CD8-positive, alpha-beta memory T cell (primary cell): ENCODE measurements around the gene FAM53C. TPM values are rescaled to one million over a fixed set of nuclear protein-coding genes. Genes with fewer than 3 reads are reported as not detected.
A peak's percentile ranks its signal among the peaks of the same experiment; 100 is the strongest.

Experiments used
- CTCF ChIA-PET: fragments of 350-600 bp; sonication (Branson Sonifier 250); formaldehyde crosslinking; loops from one replicate; lab custom pipeline; 2021; ENCODE audit warnings: antibody characterized with exemption; lab: Charles Lee
- POLR2A ChIA-PET: fragments of 350-600 bp; sonication (Branson Sonifier 250); formaldehyde crosslinking; loops from one replicate; lab custom pipeline; 2021; ENCODE audit warnings: antibody characterized with exemption; lab: Charles Lee
- DNase-seq, 5 donors: peaks; one replicate each; pipeline versions ENCODE4 v3.0.0 to v3.0.0-alpha.2; 2020 to 2022; ENCODE audit warnings: mixed read lengths in 1 of 5
- H3K27ac ChIP-seq: one replicate; pipeline ENCODE4 v1.7.0; 2013; ENCODE audit warnings: low read depth, mild to moderate bottlenecking, low read length, moderate library complexity
- H3K27me3 ChIP-seq: 2 replicates; pipeline ENCODE4 v1.7.0; 2013; ENCODE audit warnings: low read length, mild to moderate bottlenecking; ENCODE audit not compliant: insufficient read depth, poor library complexity, severe bottlenecking
- H3K36me3 ChIP-seq: 2 replicates; pipeline ENCODE4 v1.7.0; 2013; ENCODE audit warnings: mild to moderate bottlenecking, low read length, moderate library complexity; ENCODE audit not compliant: insufficient read depth
- H3K4me1 ChIP-seq: 2 replicates; pipeline ENCODE4 v1.7.0; 2013; ENCODE audit warnings: mild to moderate bottlenecking, low read length, moderate library complexity; ENCODE audit not compliant: insufficient read depth
- H3K4me3 ChIP-seq: 2 replicates; pipeline ENCODE4 v1.7.0; 2013; ENCODE audit warnings: mild to moderate bottlenecking, low read length
- H3K9me3 ChIP-seq: 2 replicates; pipeline ENCODE4 v1.7.0; 2013; ENCODE audit warnings: mild to moderate bottlenecking, low read length
- H3K27ac Mint-ChIP-seq, 8 donors: one replicate each; pipeline ENCODE4 v1.8.0; 2020 to 2021; ENCODE audit warnings: mixed read lengths in 8 of 8, mild to moderate bottlenecking in 6 of 8, inconsistent platforms in 3 of 8, moderate library complexity in 3 of 8
- H3K27me3 Mint-ChIP-seq, 2 donors: one replicate each; pipeline ENCODE4 v1.8.0; 2020 to 2021; ENCODE audit warnings: mixed read lengths in 2 of 2, mild to moderate bottlenecking in 1 of 2, moderate library complexity in 1 of 2
- H3K36me3 Mint-ChIP-seq, 3 donors: one replicate each; pipeline ENCODE4 v1.8.0; 2020 to 2021; ENCODE audit warnings: mixed read lengths in 3 of 3, inconsistent platforms in 1 of 3, mild to moderate bottlenecking in 1 of 3
- H3K4me1 Mint-ChIP-seq, 3 donors: one replicate each; pipeline ENCODE4 v1.8.0; 2020 to 2021; ENCODE audit warnings: mixed read lengths in 3 of 3, inconsistent platforms in 1 of 3, mild to moderate bottlenecking in 1 of 3
- H3K4me3 Mint-ChIP-seq, 7 donors: one replicate each; pipeline ENCODE4 v1.8.0; 2020 to 2021; ENCODE audit warnings: mixed read lengths in 7 of 7, mild to moderate bottlenecking in 6 of 7, moderate library complexity in 4 of 7, inconsistent platforms in 2 of 7
- H3K9me3 Mint-ChIP-seq, 5 donors: one replicate each; pipeline ENCODE4 v1.8.0; 2020 to 2022; ENCODE audit warnings: mixed read lengths in 5 of 5, mild to moderate bottlenecking in 3 of 5, moderate library complexity in 2 of 5, inconsistent platforms in 1 of 5
- polyA plus RNA-seq: library from polyadenylated mRNA; unstranded; fragments of 300-500 nt; fragmentation: Illumina TruSeq; gene quantifications from one replicate; pipeline ENCODE4 v1.2.3, GENCODE V29; 2021
- total RNA-seq, 2 experiments: library from RNA; stranded (reverse); gene quantifications; one replicate each; pipeline ENCODE4 v1.2.3, GENCODE V29; 2021

The FAM53C gene
- total and polyA plus RNA-seq, 3 experiments from 2014 or later, result 20.6 to 32.2 (median 29.5) TPM

GRCh38 chr5:138339464-138339863 is 1.4 kb downstream of the FAM53C start:
- peak overlapping the region; percentile 51 to 94 (median 88) for H3K27ac Mint-ChIP-seq
- no peaks in the 10 kb centered on the region for H3K9me3 Mint-ChIP-seq
- H3K4me1 ChIP-seq, result peaks cover 31% of the 10 kb centered on the region
- no peaks in the 10 kb centered on the region for H3K9me3 ChIP-seq
- peaks cover 37 to 42% (median 41%) of the 10 kb centered on the region in 3 donors for H3K4me1 Mint-ChIP-seq
- peaks cover 8% of the 10 kb centered on the region for H3K36me3 ChIP-seq
- DNase-seq, result no peak
- H3K27me3 ChIP-seq, result no peaks in the 10 kb centered on the region
- peaks cover 0 to 36% (median 2%) of the 10 kb centered on the region in 3 donors for H3K36me3 Mint-ChIP-seq
- peak overlapping the region; percentile 70 for H3K4me3 ChIP-seq
- POLR2A ChIA-PET, result interaction anchor here (0.8 to 7.4 kb wide), 2 partner anchors 13 to 204 kb away, joined by 3 to 120 read pairs; partner anchors contain the start of genes ETF1 and KDM3B
- H3K4me3 Mint-ChIP-seq, result peak overlapping the region; percentile 90 to 95 (median 91)
- peak overlapping the region; percentile 85 for H3K27ac ChIP-seq
- CTCF ChIA-PET, result interaction anchor here (0.6 to 14.3 kb wide), 3 partner anchors 11 to 588 kb away, joined by 3 to 266 read pairs (median 4); partner anchors contain the start of genes EGR1 and KDM3B
- peaks cover 0 to 2% of the 10 kb centered on the region in 2 donors for H3K27me3 Mint-ChIP-seq

- ChIA-PET CTCF (interaction anchor here (0.6 to 14.3 kb wide), 2 partner anchors 11 to 588 kb away, joined by 3 to 266 read pairs; partner anchors contain the start of gene KDM3B), POLR2A (interaction anchor here (7.4 kb wide), 1 partner anchor 12 kb away, joined by 120 read pairs; the partner anchor contains the start of gene KDM3B)
- Histone ChIP-seq H3K4me3 (no peak overlapping the region), H3K27ac (no peak overlapping the region), H3K36me3 (peaks cover 8% of the 10 kb centered on the region), H3K27me3 (no peaks in the 10 kb centered on the region), H3K9me3 (no peaks in the 10 kb centered on the region), H3K4me1 (peaks cover 31% of the 10 kb centered on the region)
- H3K36me3 Mint-ChIP-seq, result peaks cover 0 to 41% (median 2%) of the 10 kb centered on the region in 3 donors
- H3K4me3 Mint-ChIP-seq, result peak overlapping the region; percentile 90 to 95 (median 91)
- H3K9me3 Mint-ChIP-seq, result no peaks in the 10 kb centered on the region
- no peak for DNase-seq
- H3K27ac Mint-ChIP-seq, result peak overlapping the region in 4 of 8 donors; percentile 38 to 88 (median 56)
- peaks cover 37 to 42% (median 41%) of the 10 kb centered on the region in 3 donors for H3K4me1 Mint-ChIP-seq
- peaks cover 0 to 2% of the 10 kb centered on the region in 2 donors for H3K27me3 Mint-ChIP-seq
Measured at GRCh38 chr5:138340008-138340407, 1.9 kb downstream of the FAM53C start.

DNA sequence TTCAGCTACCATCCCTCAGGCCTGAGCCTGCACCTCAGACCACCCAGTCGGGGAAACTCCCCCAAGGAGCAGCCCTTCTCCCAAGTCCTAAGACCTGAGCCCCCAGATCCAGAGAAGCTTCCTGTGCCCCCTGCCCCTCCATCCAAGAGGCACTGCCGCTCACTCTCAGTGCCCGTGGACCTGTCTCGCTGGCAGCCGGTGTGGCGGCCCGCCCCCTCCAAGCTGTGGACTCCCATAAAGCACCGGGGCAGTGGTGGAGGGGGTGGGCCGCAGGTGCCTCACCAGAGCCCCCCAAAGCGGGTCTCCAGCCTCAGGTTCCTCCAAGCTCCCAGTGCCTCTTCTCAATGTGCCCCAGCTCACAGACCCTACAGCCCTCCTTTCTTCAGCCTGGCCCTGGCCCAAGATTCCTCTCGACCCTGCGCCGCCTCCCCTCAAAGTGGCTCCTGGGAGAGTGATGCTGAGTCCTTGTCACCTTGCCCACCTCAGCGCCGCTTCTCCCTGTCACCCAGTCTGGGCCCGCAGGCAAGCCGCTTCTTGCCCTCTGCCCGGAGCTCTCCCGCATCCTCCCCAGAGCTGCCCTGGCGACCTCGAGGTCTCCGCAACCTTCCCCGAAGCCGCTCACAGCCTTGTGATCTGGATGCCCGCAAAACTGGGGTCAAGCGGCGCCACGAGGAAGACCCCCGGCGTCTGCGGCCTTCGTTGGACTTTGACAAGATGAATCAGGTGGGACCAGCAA is 7.0 kb downstream of the FAM53C start:
- ChIA-PET POLR2A (no interaction called here), CTCF (no interaction called here)
- Histone ChIP-seq H3K36me3 (peaks cover 23% of the 10 kb centered on the region), H3K4me1 (peaks cover 5% of the 10 kb centered on the region), H3K4me3 (no peak overlapping the region), H3K9me3 (no peaks in the 10 kb centered on the region), H3K27ac (no peak overlapping the region), H3K27me3 (no peaks in the 10 kb centered on the region)
- Mint-ChIP-seq H3K36me3 (peaks cover 5 to 69% (median 9%) of the 10 kb centered on the region in 3 donors), H3K9me3 (no peaks in the 10 kb centered on the region), H3K27ac (peak overlapping the region in 1 of 8 donors; percentile 33), H3K27me3 (peaks cover 0 to 2% of the 10 kb centered on the region in 2 donors), H3K4me1 (peaks cover 18 to 21% (median 18%) of the 10 kb centered on the region in 3 donors), H3K4me3 (no peak overlapping the region)
- no peak for DNase-seq

DNA sequence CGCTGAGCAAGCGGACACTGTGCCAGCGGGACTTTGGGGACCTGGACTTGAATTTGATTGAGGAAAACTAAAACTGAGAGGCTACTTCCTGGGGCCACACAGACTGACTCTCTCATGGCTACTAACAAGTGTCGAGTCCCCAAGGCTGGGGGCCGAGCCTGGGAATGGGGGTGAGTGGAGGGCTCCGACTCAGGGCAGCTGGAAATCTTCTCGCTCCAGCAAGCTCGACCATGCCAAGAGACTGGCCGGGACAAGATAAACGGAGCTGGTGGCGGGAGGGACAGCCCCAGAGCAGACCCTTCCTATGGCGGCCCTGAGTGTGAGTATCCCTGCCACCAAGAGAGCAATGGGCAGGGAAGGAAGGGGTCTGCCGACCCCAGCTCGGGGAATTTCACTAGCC is 8.8 kb downstream of the FAM53C start:
- H3K36me3 Mint-ChIP-seq, result peaks cover 5 to 60% (median 7%) of the 10 kb centered on the region in 3 donors
- POLR2A ChIA-PET, result no interaction called here
- H3K9me3 Mint-ChIP-seq, result peaks cover 0 to 4% (median 0%) of the 10 kb centered on the region in 5 donors

DNA sequence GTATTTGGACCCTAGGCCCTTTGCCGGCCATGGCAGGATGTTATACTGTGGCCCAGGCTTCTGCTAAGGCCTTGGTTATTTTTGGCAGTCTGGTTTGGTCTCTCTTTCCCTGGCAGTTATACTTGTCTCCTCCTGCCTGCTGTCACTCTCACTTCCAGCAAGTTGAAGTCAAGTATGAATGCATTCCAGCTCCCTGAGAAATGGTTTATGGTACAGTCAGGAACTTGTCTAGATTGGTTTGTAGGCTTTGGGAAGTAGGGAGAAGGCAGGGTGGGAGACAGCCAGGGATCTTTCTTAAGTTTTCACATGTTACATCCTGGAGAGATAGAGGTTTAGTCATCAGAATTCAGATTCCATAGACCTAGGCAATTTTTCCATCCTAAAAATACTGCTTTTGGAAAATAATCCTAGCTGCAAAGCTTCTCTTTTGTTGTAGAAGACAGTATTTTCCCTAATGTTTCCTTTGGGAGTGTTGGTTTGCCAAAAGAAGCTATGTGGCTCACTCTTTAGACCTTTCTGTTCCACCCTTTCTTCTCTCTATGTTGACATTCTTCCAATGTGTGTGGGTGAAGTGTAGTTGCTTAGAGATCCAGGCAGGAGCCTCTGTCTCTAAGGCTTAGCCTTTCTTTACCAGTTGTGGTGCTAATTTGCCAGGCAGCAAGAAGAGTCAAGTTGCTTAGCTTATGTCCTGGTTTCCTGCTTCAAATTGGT is 11.9 kb downstream of the FAM53C start:
- DNase-seq, result no peak
- ChIA-PET CTCF (interaction anchor here (9.9 kb wide), 1 partner anchor 13 kb away, joined by 266 read pairs; the partner anchor contains the start of genes CDC25C and FAM53C), POLR2A (interaction anchor here (7.3 kb wide), 1 partner anchor 11 kb away, joined by 120 read pairs; the partner anchor contains the start of gene FAM53C)
- H3K4me3 Mint-ChIP-seq, result peak overlapping the region in 2 of 7 donors; percentile 45 to 89
- Histone ChIP-seq H3K36me3 (peaks cover 15% of the 10 kb centered on the region), H3K27ac (no peak overlapping the region), H3K9me3 (peaks cover 5% of the 10 kb centered on the region), H3K4me3 (no peak overlapping the region), H3K4me1 (peaks cover 11% of the 10 kb centered on the region), H3K27me3 (no peaks in the 10 kb centered on the region)
- peaks cover 0 to 13% of the 10 kb centered on the region in 2 donors for H3K27me3 Mint-ChIP-seq
- peaks cover 5 to 46% (median 7%) of the 10 kb centered on the region in 3 donors for H3K36me3 Mint-ChIP-seq
- H3K27ac Mint-ChIP-seq, result peak overlapping the region in 6 of 8 donors; percentile 4 to 90 (median 60)
- H3K9me3 Mint-ChIP-seq, result peaks cover 0 to 8% (median 0%) of the 10 kb centered on the region in 5 donors
- H3K4me1 Mint-ChIP-seq, result peaks cover 33 to 38% (median 33%) of the 10 kb centered on the region in 3 donors

More for the DNA sequence above, 8.8 kb downstream of the FAM53C start:
- peaks cover 15% of the 10 kb centered on the region for H3K36me3 ChIP-seq
- no peaks in the 10 kb centered on the region for H3K4me1 ChIP-seq
- no peaks in the 10 kb centered on the region for H3K27me3 ChIP-seq
- no peak overlapping the region for H3K27ac Mint-ChIP-seq
- peaks cover 13 to 17% (median 13%) of the 10 kb centered on the region in 3 donors for H3K4me1 Mint-ChIP-seq
- peaks cover 0 to 3% of the 10 kb centered on the region in 2 donors for H3K27me3 Mint-ChIP-seq
- CTCF ChIA-PET, result interaction anchor here (1.0 to 9.9 kb wide), 2 partner anchors 10 to 157 kb away, joined by 3 to 266 read pairs; partner anchors contain the start of genes CDC25C and FAM53C
- no peak overlapping the region for H3K27ac ChIP-seq
- no peak overlapping the region for H3K4me3 Mint-ChIP-seq
- H3K4me3 ChIP-seq, result no peak overlapping the region
- DNase-seq, result no peak
- H3K9me3 ChIP-seq, result peaks cover 3% of the 10 kb centered on the region

GRCh38 chr5:138350563-138350890 is 12.5 kb downstream of the FAM53C start:
- Mint-ChIP-seq H3K27ac (peak overlapping the region in 6 of 8 donors; percentile 4 to 90 (median 60)), H3K4me3 (peak overlapping the region in 5 of 7 donors; percentile 4 to 89 (median 12)), H3K27me3 (peaks cover 0 to 12% of the 10 kb centered on the region in 2 donors), H3K4me1 (peaks cover 38 to 43% (median 38%) of the 10 kb centered on the region in 3 donors), H3K9me3 (peaks cover 0 to 8% (median 0%) of the 10 kb centered on the region in 5 donors), H3K36me3 (peaks cover 5 to 41% (median 7%) of the 10 kb centered on the region in 3 donors)
- Histone ChIP-seq H3K4me1 (peaks cover 17% of the 10 kb centered on the region), H3K9me3 (peaks cover 5% of the 10 kb centered on the region), H3K36me3 (peaks cover 11% of the 10 kb centered on the region), H3K27me3 (no peaks in the 10 kb centered on the region), H3K27ac (no peak overlapping the region), H3K4me3 (no peak overlapping the region)
- ChIA-PET CTCF (interaction anchor here (9.9 kb wide), 1 partner anchor 13 kb away, joined by 266 read pairs; the partner anchor contains the start of genes CDC25C and FAM53C), POLR2A (interaction anchor here (7.3 kb wide), 1 partner anchor 12 kb away, joined by 120 read pairs; the partner anchor contains the start of gene FAM53C)
- DNase-seq, result no peak

GRCh38 chr5:138351056-138351455 is 13.0 kb downstream of the FAM53C start:
- no peak overlapping the region for H3K27ac ChIP-seq
- peaks cover 22% of the 10 kb centered on the region for H3K4me1 ChIP-seq
- H3K27ac Mint-ChIP-seq, result peak overlapping the region in 4 of 8 donors; percentile 4 to 90 (median 56)
- H3K4me3 Mint-ChIP-seq, result peak overlapping the region in 4 of 7 donors; percentile 5 to 94 (median 54)
- POLR2A ChIA-PET, result interaction anchor here (1.3 to 7.3 kb wide), 2 partner anchors 12 to 20 kb away, joined by 4 to 120 read pairs; partner anchors contain the start of gene FAM53C
- CTCF ChIA-PET, result interaction anchor here (1.3 to 9.9 kb wide), 5 partner anchors 14 to 174 kb away, joined by 3 to 266 read pairs (median 4); partner anchors contain the start of genes CDC25C and FAM53C
- peaks cover 6% of the 10 kb centered on the region for H3K36me3 ChIP-seq
- H3K4me3 ChIP-seq, result no peak overlapping the region
- H3K9me3 ChIP-seq, result peaks cover 5% of the 10 kb centered on the region
- no peak for DNase-seq
- H3K4me1 Mint-ChIP-seq, result peaks cover 42 to 48% (median 43%) of the 10 kb centered on the region in 3 donors
- H3K36me3 Mint-ChIP-seq, result peaks cover under 1 to 36% (median 6%) of the 10 kb centered on the region in 3 donors
- H3K9me3 Mint-ChIP-seq, result peaks cover 0 to 8% (median 0%) of the 10 kb centered on the region in 5 donors
- H3K27me3 Mint-ChIP-seq, result peaks cover 0 to 12% of the 10 kb centered on the region in 2 donors
- H3K27me3 ChIP-seq, result no peaks in the 10 kb centered on the region
